OCI-LY1 (cell line): Measurements from ENCODE around the gene ZNF267.

Experiments used
- CTCF ChIP-seq: fragments of 200-600 bp; sonication (generic), shearing (Covaris generic); IDR thresholded peaks from 2 replicates; pipeline ENCODE4 v1.5.1; 2017; ENCODE audit warnings: mild to moderate bottlenecking, antibody characterized with exemption, low read length, moderate library complexity, mixed read lengths
- EZH2 ChIP-seq: fragments of 200-600 bp; sonication (generic), shearing (Covaris generic); IDR thresholded peaks from 2 replicates; pipeline ENCODE4 v1.8.0; 2017; ENCODE audit warnings: borderline replicate concordance, mixed run types, mild to moderate bottlenecking, antibody characterized with exemption, low read length, moderate library complexity, mixed read lengths

- no peak for TF ChIP-seq CTCF
- TF ChIP-seq EZH2 = no peak
These were observed 4.5 kb downstream of the ZNF267 start for GRCh38 chr16:31877876-31878642.
